Adrenal gland (tissue), 5 donors: ENCODE measurements around the gene VPS54.

Source experiments
- POLR2A ChIP-seq, 2 donors: fragments of 450-650 bp; IDR thresholded peaks; one replicate each; pipeline ENCODE4 v1.6.1; 2017; ENCODE audit warnings: antibody characterized with exemption in 2 of 2, mild to moderate bottlenecking in 2 of 2, moderate library complexity in 1 of 2
- TF ChIP-seq, protein P1 (sequence below), 6 experiments: fragments of 450-650 bp in 4 of 6; fragments of 200-600 bp in 2 of 6; sonication (generic) in 1 of 6; IDR thresholded peaks; 1 replicate in 5 of 6; 2 replicates in 1 of 6; pipeline versions ENCODE4 v1.5.1 to v1.8.0; 2016 to 2021; ENCODE audit warnings: antibody characterized with exemption in 6 of 6, mild to moderate bottlenecking in 2 of 6, moderate library complexity in 1 of 6
- donor health status: DM: no; HTN: no; CAD: no.

DNA sequence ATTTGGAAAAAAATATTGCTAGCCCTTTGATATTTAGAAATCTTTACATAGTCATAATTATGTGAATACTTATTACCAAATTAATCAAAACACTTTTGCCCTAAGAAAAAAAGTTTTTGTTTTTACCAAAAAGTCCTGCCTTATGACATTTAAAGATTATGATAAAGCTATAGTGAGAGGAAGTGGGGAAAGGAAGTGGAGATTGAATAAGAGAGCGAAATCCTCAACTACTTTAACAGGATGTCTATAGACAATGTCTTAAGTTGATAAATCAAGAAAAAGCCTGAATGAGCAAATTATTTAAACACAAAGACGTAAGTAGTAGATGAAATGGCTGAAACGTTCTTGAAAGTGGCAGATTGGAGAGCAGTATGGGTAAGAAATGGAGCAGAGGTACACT, 20.9 kb upstream of the VPS54 start:
- TF ChIP-seq, protein P1, sequence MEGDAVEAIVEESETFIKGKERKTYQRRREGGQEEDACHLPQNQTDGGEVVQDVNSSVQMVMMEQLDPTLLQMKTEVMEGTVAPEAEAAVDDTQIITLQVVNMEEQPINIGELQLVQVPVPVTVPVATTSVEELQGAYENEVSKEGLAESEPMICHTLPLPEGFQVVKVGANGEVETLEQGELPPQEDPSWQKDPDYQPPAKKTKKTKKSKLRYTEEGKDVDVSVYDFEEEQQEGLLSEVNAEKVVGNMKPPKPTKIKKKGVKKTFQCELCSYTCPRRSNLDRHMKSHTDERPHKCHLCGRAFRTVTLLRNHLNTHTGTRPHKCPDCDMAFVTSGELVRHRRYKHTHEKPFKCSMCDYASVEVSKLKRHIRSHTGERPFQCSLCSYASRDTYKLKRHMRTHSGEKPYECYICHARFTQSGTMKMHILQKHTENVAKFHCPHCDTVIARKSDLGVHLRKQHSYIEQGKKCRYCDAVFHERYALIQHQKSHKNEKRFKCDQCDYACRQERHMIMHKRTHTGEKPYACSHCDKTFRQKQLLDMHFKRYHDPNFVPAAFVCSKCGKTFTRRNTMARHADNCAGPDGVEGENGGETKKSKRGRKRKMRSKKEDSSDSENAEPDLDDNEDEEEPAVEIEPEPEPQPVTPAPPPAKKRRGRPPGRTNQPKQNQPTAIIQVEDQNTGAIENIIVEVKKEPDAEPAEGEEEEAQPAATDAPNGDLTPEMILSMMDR (IDR thresholded peaks at IDR 0.05): no peak
- no peak for TF ChIP-seq POLR2A (IDR thresholded peaks at IDR 0.05)
